Right lobe of liver (tissue), 6 donors: Measurements from ENCODE around the gene PEAK3. TPM values are rescaled to one million over a fixed set of nuclear protein-coding genes. Genes with fewer than 3 reads are reported as not detected.

Experiments used
- ATAC-seq, 4 donors: fragments of 200-7000 bp; cut with Tn5 transposase; one replicate each; pipeline ENCODE4 v1.9.1; 2020; ENCODE audit warnings: mild to moderate bottlenecking in 4 of 4, moderate library complexity in 4 of 4
- DNase-seq, 3 donors: peaks; one replicate each; pipeline ENCODE4 v3.0.0-alpha.2; 2020
- H3K27ac ChIP-seq, 3 donors: fragments of 200-600 bp; one replicate each; pipeline ENCODE4 v1.8.0; 2022
- H3K27me3 ChIP-seq, 2 donors: fragments of 200-600 bp; one replicate each; pipeline ENCODE4 v1.8.0; 2022
- H3K36me3 ChIP-seq, 4 donors: fragments of 200-600 bp; sonication (generic) in 1 of 4; one replicate each; pipeline versions ENCODE4 v1.5.1 to v1.8.0; 2017 to 2022; ENCODE audit warnings: control low read depth in 1 of 4
- H3K4me1 ChIP-seq, 4 donors: fragments of 200-600 bp; sonication (generic) in 1 of 4; one replicate each; pipeline versions ENCODE4 v1.5.1 to v1.8.0; 2017 to 2022; ENCODE audit warnings: control low read depth in 1 of 4
- H3K4me3 ChIP-seq, 3 donors: fragments of 200-600 bp; one replicate each; pipeline ENCODE4 v1.8.0; 2022
- H3K9me3 ChIP-seq, 4 donors: fragments of 200-600 bp; sonication (generic) in 1 of 4; one replicate each; pipeline versions ENCODE4 v1.5.1 to v1.8.0; 2017 to 2022; ENCODE audit warnings: control low read depth in 1 of 4
- CTCF ChIP-seq, 4 donors: fragments of 200-600 bp in 3 of 4; fragments of 450-650 bp in 1 of 4; IDR thresholded peaks; one replicate each; pipeline versions ENCODE4 v1.5.1 to v1.8.0; 2016 to 2022; ENCODE audit warnings: antibody characterized with exemption in 4 of 4, mild to moderate bottlenecking in 2 of 4
- POLR2A ChIP-seq: fragments of 450-650 bp; IDR thresholded peaks from one replicate; pipeline ENCODE4 v1.6.1; 2017; ENCODE audit warnings: antibody characterized with exemption, mild to moderate bottlenecking
- WGBS: methylation state at CpG from one replicate; pipeline ENCODE4 v1.1.6; 2018; ENCODE audit warnings: low coverage, low lambda C conversion rate; ENCODE audit not compliant: insufficient coverage; ENCODE audit errors: missing lambda C conversion rate; 5-methylcytosine and 5-hydroxymethylcytosine counted together
- intact Hi-C, 2 donors: fragments of 100-400 bp; cut with DNase I; formaldehyde crosslinking; loops; one replicate each; pipeline versions ENCODE4 v1.11.2 to v1.14.1; 2022
- total RNA-seq, 6 experiments: library from RNA; depleted of rRNA in 2 of 6; stranded (reverse); fragments of >200 nt in 2 of 6; fragmentation: NEBNext Ultra II Directional in 3 of 6; extraction: Animal tissue kit (Norgen Biotek cat#: 25700) in 3 of 6; gene quantifications; one replicate each; pipeline versions ENCODE4 v1.1.0 to v1.2.4, GENCODE V29; 2016 to 2023
- donor health status: DM: no; HTN: yes; CAD: no.
- donor health status: DM: no; HTN: no; CAD: no.
- donor health status: DM: no; HTN: no; CAD: no.
- donor health status: DM: no; HTN: yes; CAD: no.
- donor health status: DM: no; HTN: yes; CAD: no.

Gene PEAK3
- total RNA-seq, 6 experiments from 2014 or later: 0.07 to 0.49 (median 0.36) TPM

- intact Hi-C loops: loop anchor here in 1 of 2 donors (10.0 kb wide), 1 partner anchor 83 kb away; the partner anchor contains the start of genes PLEKHJ1 and SF3A2
- no peaks in the 10 kb centered on the region for H3K36me3 ChIP-seq
- no peak for TF ChIP-seq CTCF (IDR thresholded peaks at IDR 0.05)
- no peak for TF ChIP-seq POLR2A
- H3K4me1 ChIP-seq: no peaks in the 10 kb centered on the region
- WGBS: 50% methylated on average over 3 of the region's 25 CpGs
- no peak overlapping the region for H3K4me3 ChIP-seq
- H3K27ac ChIP-seq: no peak overlapping the region
- no peaks in the 10 kb centered on the region for H3K9me3 ChIP-seq
- H3K27me3 ChIP-seq: peaks cover 0 to 5% of the 10 kb centered on the region in 2 donors
- no peak for ATAC-seq
- DNase-seq: no peak
Measured at GRCh38 chr19:2317756-2318155, 35.8 kb upstream of the PEAK3 start.

- ATAC-seq: no peak
- no peak for DNase-seq
- H3K4me3 ChIP-seq: no peak overlapping the region
- no peaks in the 10 kb centered on the region for H3K4me1 ChIP-seq
- intact Hi-C loops: loop anchor here in 1 of 2 donors (10.0 kb wide), 1 partner anchor 82 kb away; the partner anchor contains the start of genes PLEKHJ1 and SF3A2
- WGBS: 71% methylated on average over 5 of the region's 13 CpGs
- no peaks in the 10 kb centered on the region for H3K36me3 ChIP-seq
- H3K9me3 ChIP-seq: no peaks in the 10 kb centered on the region
- H3K27me3 ChIP-seq: peaks cover 0 to 7% of the 10 kb centered on the region in 2 donors
- TF ChIP-seq POLR2A: no peak
- no peak for TF ChIP-seq CTCF (IDR thresholded peaks at IDR 0.05)
- no peak overlapping the region for H3K27ac ChIP-seq
Measured at GRCh38 chr19:2317300-2317699, 35.3 kb upstream of the PEAK3 start.

- intact Hi-C loops: loop anchor here in 1 of 2 donors (10.0 kb wide), 1 partner anchor 81 kb away; the partner anchor contains the start of genes PLEKHJ1 and SF3A2
- 31% methylated on average over 12 of the region's 22 CpGs for WGBS
Measured at GRCh38 chr19:2315818-2316353, 33.9 kb upstream of the PEAK3 start.

GRCh38 chr19:2315121-2315817, 33.3 kb upstream of the PEAK3 start:
- no peak overlapping the region for H3K4me3 ChIP-seq
- 68% methylated on average over 3 of the region's 7 CpGs for WGBS
- intact Hi-C loops: loop anchor here in 1 of 2 donors (10.0 kb wide), 1 partner anchor 80 kb away; the partner anchor contains the start of genes PLEKHJ1 and SF3A2

More at GRCh38 chr19:2315818-2316353, 33.9 kb upstream of the PEAK3 start:
- H3K4me1 ChIP-seq: no peaks in the 10 kb centered on the region
- H3K9me3 ChIP-seq: no peaks in the 10 kb centered on the region
- no peaks in the 10 kb centered on the region for H3K36me3 ChIP-seq
- TF ChIP-seq CTCF (IDR thresholded peaks at IDR 0.05) (peak; percentile 46 to 86 (median 65)), POLR2A (no peak)
- DNase-seq: peak; percentile 77 to 84 (median 79)
- H3K27ac ChIP-seq: no peak overlapping the region
- peak; percentile 89 to 97 (median 93) for ATAC-seq
- H3K27me3 ChIP-seq: peaks cover 0 to 7% of the 10 kb centered on the region in 2 donors
- no peak overlapping the region for H3K4me3 ChIP-seq

More at GRCh38 chr19:2315121-2315817, 33.3 kb upstream of the PEAK3 start:
- DNase-seq (no peak), ATAC-seq (no peak)
- Histone ChIP-seq H3K9me3 (no peaks in the 10 kb centered on the region), H3K27ac (no peak overlapping the region), H3K36me3 (no peaks in the 10 kb centered on the region), H3K27me3 (peaks cover 0 to 7% of the 10 kb centered on the region in 2 donors), H3K4me1 (no peaks in the 10 kb centered on the region)
- TF ChIP-seq CTCF (IDR thresholded peaks at IDR 0.05): no peak
- no peak for TF ChIP-seq POLR2A
